GM19467 (cell line): ENCODE measurements around the gene MSANTD1.
"Not testable (repeated sequence)": the region's sequence is repeated elsewhere in the genome, so short reads cannot be mapped to it uniquely, and the experiment has no call there.

ENCODE experiments used
- ATAC-seq: cut with Tn5 transposase; IDR thresholded peaks from one replicate; pipeline ENCODE4 v1.9.1; 2021; ENCODE audit warnings: mild to moderate bottlenecking, moderate library complexity; ENCODE audit not compliant: unreplicated experiment

The MSANTD1 gene

GRCh38 chr4:3287271-3287971 is 38.5 kb downstream of the MSANTD1 start:
- ATAC-seq: no peak

GRCh38 chr4:3287972-3288570 is 39.1 kb downstream of the MSANTD1 start:
- ATAC-seq: no peak

- no peak for ATAC-seq
Observed at GRCh38 chr4:3288571-3289094, 39.7 kb downstream of the MSANTD1 start.

DNA sequence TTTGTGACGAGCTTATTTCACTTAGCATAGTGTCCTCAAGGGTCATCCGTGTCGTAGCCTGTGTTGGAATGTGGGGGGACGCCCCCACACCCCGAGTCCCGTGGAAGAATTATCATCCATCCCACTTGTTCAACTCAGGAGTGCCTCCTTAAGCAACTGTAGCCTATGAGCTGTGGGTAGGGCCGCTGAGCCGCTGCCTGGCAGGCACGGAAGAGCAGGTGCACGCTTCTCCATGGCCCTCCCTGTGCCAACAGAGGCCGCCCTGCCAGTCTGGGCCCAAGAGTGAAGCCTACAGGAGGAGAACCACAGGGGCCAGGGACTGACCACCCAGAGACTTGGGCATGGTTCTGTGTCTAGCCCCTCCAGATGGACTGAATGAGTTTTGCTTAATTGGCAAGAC is 41.5 kb downstream of the MSANTD1 start:
- ATAC-seq: no peak

GRCh38 chr4:3290889-3291321 is 41.9 kb downstream of the MSANTD1 start:
- no peak for ATAC-seq

- ATAC-seq: no peak
Observed at GRCh38 chr4:3291411-3291968, 42.5 kb downstream of the MSANTD1 start.

GRCh38 chr4:3291969-3292570 is 43.1 kb downstream of the MSANTD1 start:
- peak; percentile 13 for ATAC-seq

GRCh38 chr4:3292571-3293400 is 43.8 kb downstream of the MSANTD1 start, which contains the start of gene RGS12:
Gene RGS12, plus strand, starts transcription at chr4:3293021. Its CDS starts 23,150 bp downstream, at chr4:3316171.
- ATAC-seq: peak; percentile 65

DNA sequence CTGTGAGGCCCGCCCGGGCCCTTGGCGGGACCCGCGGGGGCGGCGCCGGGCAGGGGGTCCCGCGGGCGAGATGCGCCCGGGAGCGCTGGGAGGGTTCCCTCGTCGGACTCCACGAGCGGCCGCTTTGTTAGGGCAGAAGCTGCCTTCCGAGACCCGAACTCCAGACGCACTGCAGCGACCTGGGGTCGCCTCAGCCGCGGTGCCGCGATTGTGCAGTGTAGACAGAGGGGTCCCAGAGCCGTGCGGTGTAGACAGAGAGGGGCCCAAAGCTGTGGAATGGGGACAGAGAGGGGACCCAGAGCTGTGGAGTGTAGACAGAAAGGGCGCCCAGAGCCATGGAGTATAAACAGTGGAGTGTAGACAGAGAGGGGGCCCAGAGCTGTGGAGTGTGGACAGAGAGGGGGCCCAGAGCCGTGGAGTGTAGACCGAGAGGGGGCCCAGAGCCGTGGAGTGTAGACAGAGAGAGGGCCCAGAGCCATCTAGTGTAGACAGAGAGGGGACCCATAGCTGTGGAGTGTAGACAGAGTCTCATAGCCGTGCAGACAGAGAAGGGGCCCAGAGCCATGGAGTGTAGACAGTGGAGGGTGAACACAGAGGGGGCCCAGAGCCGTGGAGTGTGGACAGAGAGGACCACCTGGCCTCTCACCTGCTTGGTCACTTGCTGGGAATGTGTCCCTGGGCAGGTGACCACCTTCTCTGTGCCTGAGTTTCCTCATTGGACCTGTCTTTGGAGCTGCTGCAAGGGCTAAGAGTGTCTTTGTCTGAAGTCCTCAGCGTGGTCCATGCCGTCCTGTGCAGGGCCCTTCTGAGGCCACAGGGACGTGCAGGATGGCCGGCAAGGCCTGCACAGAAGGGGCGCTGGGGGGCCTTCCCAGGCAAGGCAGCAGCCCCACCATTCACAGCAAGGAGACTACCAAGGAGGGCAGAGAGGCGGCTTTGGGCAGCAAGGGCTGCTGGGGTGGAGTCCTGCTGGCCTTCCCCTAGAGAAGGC is 44.7 kb downstream of the MSANTD1 start:
- no peak for ATAC-seq

DNA sequence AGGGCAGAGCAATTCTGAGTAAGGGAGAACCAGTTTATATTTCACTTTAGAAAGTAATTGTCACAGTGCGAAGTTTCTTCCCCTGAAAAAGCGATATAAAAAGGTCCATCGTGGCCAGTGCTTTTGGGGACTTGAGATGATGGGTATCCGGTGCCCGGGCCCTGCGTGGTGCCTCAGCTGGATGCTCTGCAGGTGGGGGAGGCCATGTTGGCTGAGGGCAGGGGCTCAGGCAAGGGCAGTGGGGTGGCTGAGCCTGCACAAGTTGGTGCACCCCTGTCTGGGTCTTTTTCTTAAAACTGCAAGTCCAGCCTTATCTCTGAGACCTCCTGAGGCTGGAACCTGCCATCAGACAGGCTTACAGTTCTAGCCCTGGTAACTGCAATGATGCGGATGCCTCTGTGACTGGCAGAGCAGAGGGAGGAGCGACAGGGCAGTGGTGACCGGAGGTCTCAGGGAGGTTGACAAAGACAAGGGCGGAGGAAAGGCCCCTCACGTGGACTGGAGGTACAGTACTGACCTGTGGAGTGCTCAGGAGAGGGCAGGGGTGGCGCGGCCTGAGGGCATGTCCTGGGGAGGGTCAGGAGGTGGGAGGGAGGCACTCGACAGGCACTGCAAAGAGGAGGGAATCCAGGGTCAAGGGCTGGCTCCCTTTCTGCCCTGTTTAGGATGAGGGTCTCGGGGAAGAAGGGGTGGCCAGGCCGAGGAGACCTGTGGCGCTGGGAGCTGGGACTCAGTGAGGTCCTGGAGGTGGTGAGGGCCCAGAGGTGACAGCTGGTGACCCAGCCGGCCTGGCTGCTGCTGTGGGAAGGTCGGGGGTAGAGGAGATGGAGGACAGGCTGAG is 45.7 kb downstream of the MSANTD1 start:
- ATAC-seq: no peak

DNA sequence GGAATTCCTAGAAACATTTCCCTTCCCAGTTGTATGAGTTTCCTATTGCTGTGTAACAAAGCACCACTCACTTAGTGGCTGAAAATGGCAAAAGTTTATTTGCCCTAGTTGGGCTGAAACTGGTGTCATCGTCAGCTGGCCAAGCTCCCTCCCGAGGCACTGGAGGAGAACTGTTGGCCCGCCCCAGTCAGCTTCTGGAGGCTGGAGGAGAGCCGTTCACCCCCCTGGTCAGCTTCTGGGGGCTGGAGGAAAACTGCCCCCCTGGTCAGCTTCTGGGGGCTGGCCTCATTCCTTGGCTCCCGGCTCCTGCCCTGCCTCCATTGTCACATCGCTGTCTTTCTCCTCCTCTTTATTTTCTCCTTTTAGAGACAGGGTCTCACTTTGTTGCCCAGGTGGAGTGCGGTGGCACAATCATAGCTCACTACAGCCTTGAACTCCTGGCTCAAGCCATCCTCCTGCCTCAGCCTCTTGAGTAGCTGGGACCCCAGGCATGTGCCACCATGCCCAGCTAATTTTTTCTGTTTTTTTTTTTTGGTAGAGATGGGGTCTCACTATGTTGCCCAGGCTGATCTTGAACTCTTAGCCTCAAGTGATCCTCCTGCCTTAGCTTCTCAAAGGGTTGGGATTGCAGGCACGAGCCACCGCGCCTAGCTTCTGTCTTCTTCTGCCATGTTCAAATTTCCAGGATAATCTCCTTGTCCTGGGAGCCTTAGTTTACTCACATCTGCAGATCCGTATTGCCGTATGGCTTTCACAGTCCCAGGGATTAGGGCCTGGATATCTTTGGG is 47.1 kb downstream of the MSANTD1 start:
- no peak for ATAC-seq

DNA sequence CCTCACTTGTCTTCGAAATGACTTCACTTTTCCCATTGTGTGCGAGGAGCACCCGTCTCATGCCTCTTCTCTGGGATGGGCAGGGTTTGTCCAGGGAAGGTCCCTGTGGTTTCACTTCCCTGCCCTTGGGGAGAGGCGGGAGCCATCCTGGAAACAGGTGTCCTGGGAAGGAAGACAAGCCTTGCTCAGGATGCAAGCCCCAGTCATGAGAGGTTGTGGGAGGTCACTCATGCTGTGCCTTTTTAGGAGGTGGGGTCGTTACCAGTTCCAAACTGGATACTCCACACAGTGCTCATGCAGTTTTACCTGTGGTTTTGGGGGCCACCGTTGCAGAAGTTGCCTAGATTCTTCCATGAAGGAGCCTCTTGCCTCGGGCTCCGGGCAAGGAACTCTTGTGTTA is 47.7 kb downstream of the MSANTD1 start:
- no peak for ATAC-seq

DNA sequence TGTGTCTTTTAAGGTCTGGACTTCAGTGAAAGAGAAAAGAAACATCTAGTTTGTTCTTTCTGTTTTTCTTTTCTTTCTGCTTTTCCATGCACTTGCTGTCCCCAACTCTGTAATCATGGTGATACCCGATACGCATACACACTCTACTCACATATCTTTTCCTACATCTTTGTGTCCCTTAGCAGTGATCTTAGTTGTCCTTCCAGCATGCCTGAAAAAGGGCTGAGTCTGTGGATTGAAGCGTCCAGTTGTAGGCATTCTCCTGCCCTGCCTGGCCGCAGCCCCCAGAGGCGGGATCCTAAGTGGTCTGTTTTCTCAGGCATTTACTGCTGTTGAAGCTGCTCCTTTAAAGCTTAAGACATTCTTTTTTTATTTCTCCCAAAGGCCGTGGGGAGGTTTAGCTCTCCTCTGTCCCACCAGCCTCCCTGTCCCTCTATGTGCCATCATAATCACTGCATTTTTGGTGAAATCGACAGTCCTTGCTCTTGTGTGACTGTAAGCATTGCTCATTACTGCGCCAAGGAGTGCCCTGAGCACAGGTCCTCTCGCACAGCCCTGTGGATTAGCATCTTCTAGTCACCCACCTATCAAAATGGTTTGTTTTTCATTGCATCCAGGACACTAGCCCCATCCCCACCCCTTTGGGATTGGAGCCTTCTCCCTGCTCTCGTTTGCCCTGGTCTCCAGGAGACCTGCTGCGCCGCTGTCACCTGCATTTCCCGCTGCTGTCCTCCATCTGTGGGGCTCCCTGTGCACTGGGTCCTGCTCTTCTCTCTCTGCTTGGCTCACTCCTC is 48.3 kb downstream of the MSANTD1 start:
- no peak for ATAC-seq

GRCh38 chr4:3299122-3299975 is 50.4 kb downstream of the MSANTD1 start:
- ATAC-seq: no peak

DNA sequence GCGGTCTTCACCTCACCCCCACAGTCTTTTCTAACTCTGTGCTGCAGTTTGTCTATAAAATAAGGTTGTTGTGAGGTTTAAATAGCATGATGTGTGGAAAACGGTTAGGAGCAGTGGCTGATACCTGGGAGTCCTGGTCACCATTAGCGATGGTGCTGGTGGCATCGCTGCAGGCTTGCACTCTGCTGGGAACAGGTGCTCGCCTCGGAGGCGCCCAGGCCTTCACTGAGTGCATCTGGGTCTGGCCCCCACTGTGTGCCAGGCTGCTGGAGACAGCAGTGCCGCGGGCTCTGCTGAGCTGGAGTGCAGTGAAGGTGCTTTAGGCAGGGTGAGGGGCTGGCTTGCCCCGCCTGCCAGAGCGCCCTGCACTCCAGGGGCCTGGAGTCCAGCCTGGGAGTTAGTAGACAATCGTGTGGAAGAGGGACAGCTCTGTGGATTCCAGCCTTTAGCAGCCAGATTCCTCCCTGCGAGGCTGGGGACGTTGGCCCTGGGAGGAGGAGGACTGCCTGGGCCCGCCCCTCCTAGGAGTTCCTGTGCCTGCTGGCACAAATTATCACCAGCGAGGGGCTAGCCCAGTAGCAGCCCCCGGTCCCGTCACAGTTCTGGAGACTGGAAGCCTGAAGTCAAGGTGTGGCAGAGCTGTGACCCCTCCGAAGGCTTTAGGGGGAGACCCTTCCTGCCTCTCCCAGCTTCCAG is 51.2 kb downstream of the MSANTD1 start:
- no peak for ATAC-seq

DNA sequence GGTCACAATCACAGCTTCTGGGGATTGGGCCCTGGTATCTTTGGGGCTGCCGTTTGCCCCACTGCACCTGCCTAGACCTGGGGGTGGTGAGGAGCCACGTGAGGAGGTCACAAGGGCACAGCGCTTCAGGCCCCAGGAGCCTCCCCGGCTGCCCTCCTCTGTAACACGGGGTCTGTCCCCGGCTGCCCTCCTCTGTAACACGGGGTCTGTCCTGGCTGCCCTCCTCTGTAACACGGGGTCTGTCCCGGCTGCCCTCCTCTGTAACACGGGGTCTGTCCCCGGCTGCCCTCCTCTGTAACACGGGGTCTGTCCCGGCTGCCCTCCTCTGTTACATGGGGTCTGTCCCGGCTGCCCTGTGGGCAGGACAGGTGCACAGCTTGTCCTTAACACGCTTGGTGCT is 51.9 kb downstream of the MSANTD1 start:
- ATAC-seq: not testable (repeated sequence)
